Activated T-cell treated with anti-CD3 and anti-CD28 coated beads for 4 hours (primary cell): ENCODE results near the gene SERINC2.
"Not testable (repeated sequence)": the region's sequence is repeated elsewhere in the genome, so short reads cannot be mapped to it uniquely, and the experiment has no call there.

Source experiments
- DNase-seq: peaks from one replicate; pipeline ENCODE4 v3.0.0-alpha.2; 2020

SERINC2 gene

GRCh38 chr1:31386576-31387243, 26.3 kb upstream of the SERINC2 start:
- DNase-seq, result not testable (repeated sequence)

DNA sequence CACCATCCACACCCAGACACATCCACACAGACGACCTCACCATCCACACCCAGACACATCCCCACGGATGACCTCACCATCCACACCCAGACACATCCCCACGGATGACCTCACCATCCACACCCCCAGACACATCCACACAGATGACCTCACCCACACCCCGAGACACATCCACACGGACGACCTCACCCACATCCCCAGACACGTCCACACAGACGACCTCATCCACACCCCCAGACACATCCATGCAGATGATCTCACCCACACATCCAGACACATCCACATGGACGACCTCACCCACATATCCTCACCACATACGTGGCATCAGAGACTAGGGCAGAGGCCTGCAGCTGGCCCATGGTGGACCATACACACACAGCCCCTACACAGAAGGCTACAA, 25.4 kb upstream of the SERINC2 start:
- no peak for DNase-seq

DNA sequence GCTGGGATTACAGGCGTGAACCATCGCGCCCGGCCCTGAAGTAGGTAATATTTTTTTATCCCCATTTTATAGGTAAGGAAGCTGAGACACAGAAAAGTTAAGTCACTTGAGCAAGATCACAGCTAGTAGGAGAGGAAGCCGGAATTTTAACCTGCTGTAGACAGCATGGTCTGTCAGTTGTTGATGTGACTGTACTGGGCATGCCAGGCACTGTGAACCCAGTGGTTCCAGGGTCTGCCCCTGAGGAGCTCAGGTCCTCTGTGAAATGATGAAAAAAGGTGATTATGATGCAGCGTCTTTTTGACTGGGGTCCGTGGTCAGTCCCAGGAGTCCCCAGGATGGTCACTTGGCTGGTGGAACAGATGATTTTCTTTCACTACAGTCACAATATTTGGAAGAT, 23.4 kb upstream of the SERINC2 start:
- DNase-seq, result no peak

GRCh38 chr1:31390071-31390470, 22.9 kb upstream of the SERINC2 start:
- DNase-seq, result no peak

GRCh38 chr1:31393463-31393862, 19.6 kb upstream of the SERINC2 start:
- no peak for DNase-seq

- DNase-seq, result peak; percentile 71
These were observed 18.3 kb upstream of the SERINC2 start for GRCh38 chr1:31394584-31395193.

GRCh38 chr1:31396633-31397351, 16.2 kb upstream of the SERINC2 start:
- DNase-seq, result no peak

DNA sequence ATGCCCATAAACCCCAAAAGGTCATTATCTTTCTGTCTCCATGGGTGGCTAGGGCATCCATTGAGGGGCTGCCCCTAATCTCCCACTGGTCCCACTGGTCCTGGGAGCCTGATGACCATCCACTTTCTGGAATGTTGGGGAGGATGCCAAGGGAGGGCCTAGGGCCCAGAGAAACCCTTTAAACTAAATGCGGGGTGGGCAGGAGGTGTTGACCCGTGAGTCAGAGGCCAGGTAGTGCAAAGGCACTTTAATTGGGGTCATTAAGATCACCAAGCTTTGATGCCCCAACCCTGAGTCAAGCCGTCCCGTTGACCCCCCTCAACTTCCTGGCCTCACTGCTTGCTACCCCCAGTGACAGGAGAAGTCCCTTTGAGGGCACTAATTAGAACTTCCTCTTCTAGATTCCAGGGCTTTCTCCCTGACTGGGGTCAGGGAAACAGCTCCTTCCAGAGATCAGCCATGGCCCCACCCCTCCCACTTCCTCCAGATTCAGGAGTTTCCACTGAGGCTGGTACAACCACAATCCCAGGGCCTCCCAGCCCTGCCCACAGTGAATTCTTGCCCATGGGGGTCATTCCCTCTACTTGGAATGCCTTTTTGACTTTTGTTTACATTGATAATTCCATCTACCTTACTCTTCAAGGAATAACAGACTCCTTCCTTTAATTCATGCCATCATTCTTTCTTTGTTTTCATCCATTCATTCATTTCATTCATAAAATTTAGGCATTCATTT, 15.5 kb upstream of the SERINC2 start:
- no peak for DNase-seq

DNA sequence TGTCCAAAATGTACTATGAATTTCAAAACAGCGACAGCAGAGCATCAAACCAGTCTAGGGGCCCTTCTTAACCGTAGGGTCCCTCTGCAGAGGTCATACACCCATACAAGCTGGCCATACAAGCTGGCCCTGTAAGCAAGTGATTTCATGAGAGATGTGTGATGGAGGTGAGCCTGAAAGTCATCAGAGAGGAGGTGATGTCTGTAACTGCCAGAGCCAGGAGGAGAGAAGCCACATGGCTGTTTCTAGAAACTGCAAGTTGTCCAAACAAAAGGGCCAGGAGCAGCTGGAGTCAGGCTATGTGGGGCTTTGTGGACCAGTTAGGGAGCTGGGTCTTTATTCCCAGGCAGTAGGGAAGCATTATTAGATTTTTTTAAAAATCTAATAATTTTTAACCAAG, 14.8 kb upstream of the SERINC2 start:
- DNase-seq, result no peak

- no peak for DNase-seq
These were observed 13.0 kb upstream of the SERINC2 start for GRCh38 chr1:31399976-31400375.

GRCh38 chr1:31400393-31400792, 12.6 kb upstream of the SERINC2 start:
- no peak for DNase-seq

- no peak for DNase-seq
These were observed 11.8 kb upstream of the SERINC2 start for GRCh38 chr1:31401241-31401640.

DNA sequence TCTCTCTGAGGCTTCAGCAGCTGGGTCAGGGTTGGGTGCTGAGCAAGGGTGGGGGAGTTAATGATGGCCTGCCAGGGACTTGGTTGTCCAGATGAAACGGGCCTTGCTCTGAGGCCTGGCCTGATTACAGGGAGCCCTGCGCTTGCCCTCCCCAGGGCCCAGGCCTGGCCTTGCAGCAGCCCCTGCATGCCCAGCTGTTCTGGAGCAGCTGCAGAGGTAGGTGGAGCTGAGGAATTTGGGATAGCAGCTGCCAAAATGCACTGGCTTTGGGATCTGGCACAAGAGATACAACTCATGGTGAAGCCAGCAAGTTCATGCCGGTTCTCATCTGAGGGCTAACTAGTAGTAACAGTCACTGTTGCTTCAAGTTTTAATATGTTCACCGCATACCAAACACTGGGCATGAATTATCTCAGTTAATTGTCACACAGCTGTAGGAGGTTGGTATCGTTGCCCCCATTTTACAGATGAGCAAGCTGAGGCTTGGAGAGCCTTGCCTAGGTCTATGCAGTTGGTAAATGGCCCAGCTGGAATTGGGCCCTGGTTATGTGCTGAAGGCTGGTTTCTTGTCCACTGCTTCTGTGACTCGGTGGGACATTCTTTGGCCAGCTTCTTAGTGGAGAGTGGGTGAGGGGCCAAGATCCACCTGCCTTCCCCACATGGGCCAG, 7.3 kb upstream of the SERINC2 start:
- DNase-seq, result no peak

DNA sequence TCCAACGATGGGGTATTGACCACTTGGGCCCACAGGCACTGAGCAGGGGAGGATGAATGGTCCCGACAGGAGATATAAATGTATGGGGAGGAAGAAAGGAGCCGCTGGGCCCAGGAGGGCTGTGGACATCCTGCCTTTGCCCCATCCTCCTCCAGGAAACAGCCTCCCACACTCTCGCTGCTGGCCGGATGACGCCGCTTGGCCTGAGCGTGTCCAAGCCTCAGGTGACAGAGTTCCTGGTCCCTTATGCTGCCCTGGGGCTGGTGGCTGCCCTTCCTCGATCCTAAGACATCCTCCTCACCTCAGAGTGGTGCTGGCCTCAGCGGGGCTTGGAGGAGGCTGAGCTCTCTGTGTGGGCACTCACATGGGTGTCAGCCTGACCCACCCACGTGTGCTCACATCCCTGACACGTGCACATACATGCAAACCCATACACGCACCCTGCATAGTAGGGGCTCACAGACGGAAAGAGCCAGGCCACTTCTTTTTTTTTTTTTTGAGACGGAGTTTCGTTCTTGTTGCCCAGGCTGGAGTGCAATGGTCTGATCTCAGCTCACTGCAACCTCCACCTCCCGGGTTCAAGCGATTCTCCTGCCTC, 5.9 kb upstream of the SERINC2 start:
- DNase-seq, result no peak

- no peak for DNase-seq
These were observed 4.2 kb upstream of the SERINC2 start for GRCh38 chr1:31408788-31409318.

DNA sequence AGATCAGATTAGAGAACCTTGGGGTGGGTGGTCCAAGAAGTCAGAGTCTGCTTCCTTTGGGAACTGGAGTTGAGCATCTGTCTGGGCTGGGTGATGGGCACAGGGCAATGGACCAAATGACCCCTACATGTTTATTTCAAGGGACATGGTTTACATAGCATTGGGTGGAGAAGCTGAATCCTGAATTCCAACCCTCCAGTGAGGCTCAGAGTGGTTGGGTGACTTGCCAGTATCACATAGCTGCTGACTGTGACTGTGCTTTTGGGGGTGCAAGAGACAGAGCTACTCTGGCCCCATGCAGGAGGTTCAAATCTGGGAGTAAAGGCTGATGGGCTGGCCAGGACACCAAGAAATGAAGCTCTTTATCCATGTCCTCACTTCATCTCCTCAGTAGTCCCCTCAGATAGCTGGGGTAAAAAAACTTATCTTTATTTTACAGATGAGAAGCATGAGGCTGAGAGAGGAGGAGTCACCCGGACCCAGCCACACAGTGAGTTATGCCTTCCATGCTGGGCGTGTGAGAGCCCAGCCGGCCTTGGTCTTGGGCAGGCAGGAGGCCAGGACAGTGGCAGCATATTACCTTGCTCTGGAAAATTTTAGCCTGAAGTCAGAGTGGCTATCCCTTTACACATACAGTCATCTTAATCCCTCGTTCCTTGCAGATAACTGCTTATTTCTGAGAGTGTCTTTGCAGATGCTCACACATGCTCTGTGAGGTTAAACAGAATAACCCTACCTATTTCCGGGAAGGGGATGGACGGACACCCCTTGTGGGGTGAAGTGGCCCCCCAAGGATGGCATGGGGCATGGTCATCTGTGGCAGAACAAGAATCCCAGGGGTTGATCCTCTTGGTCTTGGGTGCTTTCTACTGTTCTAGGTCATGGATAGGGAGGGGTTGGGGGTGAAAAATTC, 2.8 kb upstream of the SERINC2 start:
- DNase-seq, result no peak

DNA sequence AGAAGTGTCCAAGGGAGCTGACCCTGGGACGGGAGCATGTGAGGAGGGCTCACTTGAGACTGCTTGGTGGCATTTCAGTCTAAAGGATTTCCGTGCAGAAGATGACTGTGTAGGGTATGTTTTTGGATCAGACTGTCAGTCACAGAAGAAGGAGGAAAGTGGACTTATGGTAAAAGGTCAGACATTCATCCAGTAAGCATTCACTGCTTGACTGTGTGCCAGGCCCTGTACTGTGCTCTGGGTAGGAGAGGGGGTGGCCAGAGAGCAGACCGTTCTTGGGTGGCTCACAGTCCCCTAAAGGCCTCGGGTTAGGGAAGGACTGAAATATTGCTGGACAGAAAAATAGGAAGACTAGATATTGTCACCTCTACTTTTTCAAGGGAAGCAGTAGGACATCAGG, 2.1 kb upstream of the SERINC2 start:
- no peak for DNase-seq

GRCh38 chr1:31412205-31412604, 808 bp upstream of the SERINC2 start:
- DNase-seq, result no peak

DNA sequence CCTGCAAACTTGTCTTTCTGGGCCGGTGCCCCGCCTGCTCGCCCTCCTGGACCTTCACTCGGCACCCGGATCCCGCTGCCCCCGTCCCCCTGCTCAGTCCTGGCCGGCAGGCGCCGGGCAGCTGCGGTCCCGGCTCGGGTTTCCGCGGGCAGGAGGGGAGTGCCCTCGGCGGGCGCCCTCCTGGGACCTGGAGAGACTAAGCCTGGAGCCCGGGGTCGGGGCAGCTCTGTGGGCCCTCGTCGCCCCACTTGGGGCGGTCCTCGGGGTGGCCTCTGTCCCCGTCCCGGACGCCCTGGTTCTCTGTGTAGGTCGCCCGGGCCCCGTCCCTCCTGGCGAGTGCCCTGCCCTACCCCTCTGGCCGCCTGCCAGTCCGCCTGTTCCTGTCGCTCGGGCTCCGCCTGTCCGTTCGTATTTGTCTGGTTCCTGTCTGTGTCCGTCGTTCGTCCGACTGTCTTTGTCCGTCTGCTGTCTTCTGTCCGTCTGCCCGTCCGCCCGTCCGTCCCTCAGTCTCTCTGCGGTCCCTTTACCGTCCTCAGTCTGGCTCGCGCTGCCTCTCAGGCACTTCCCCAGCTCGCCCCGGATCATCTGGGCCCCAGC, 490 bp downstream of the SERINC2 start:
- no peak for DNase-seq

DNA sequence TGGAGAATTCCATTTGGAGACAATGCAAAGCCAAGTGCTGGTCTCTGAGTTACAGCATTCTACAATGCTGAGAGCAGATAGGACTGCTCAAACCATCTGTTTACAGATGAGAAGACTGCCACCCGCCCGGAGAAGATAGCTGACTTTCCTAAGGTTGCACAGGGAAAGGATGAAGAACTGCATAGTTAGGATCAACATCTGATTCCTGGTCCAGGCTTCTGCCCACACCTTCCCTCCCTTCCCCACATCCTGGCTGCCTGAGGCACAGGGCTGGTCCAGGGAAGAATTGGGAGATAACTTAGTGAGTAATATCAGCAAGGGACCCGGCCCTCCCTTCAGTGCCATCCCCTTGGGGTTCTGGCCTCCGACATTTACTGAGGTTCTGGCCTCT, 2.0 kb downstream of the SERINC2 start:
- DNase-seq, result no peak

DNA sequence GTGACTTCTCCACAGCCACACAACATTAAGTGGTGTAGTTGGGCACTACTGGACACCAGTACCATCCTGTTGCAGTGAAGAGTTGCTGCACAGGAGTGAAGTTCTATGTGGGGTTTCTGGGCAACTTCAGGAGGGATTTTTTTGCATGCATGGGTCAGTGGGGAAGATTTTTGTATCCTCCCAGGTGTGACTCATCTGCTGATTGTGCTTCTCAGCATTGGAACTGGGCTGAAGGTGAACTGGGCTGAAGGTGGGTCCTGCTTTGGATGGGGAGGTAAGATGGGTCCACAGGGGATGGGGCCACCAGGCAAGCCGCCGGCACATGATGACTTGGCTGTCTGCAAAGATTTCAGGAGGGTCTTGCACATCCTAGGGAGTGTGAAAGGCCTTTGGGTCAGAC, 2.6 kb downstream of the SERINC2 start:
- no peak for DNase-seq
